Keratinocyte (primary cell): ENCODE data around the gene ARRDC2. TPM values are rescaled to one million over a fixed set of nuclear protein-coding genes. Genes with fewer than 3 reads are reported as not detected.

ENCODE experiments used
- DNase-seq: peaks from one replicate; pipeline ENCODE4 v3.0.0-alpha.2; 2011; ENCODE audit warnings: low read depth, missing footprints, low spot score
- FAIRE-seq: peaks from 2 replicates; lab custom pipeline; 2011; peaks lifted over from hg19 to GRCh38; lab: Jason Lieb, UNC
- H2AFZ ChIP-seq: 2 replicates; pipeline ENCODE4 v1.6.0; 2012; ENCODE audit warnings: low read length, control low read depth, inconsistent platforms; ENCODE audit not compliant: control insufficient read depth
- H3K27ac ChIP-seq: 2 replicates; pipeline ENCODE4 v1.5.1; 2011; ENCODE audit warnings: low read length; ENCODE audit not compliant: control insufficient read depth, insufficient read depth
- H3K27me3 ChIP-seq: 3 replicates; pipeline ENCODE4 v1.6.0; 2011; ENCODE audit warnings: low read length; ENCODE audit not compliant: control insufficient read depth, insufficient read depth; ENCODE audit errors: extremely low read depth
- H3K36me3 ChIP-seq, 2 experiments: 2 replicates in 1 of 2; 3 replicates in 1 of 2; pipeline ENCODE4 v1.5.1; 2011; ENCODE audit warnings: low read length in 2 of 2, mild to moderate bottlenecking in 1 of 2; ENCODE audit not compliant: control insufficient read depth in 2 of 2, insufficient read depth in 2 of 2; ENCODE audit errors: extremely low read depth in 1 of 2
- H3K4me1 ChIP-seq: 3 replicates; pipeline ENCODE4 v1.5.1; 2011; ENCODE audit warnings: low read length; ENCODE audit not compliant: control insufficient read depth, insufficient read depth; ENCODE audit errors: extremely low read depth
- H3K4me2 ChIP-seq: 3 replicates; pipeline ENCODE4 v1.6.0; 2011; ENCODE audit warnings: low read depth, low read length; ENCODE audit not compliant: control insufficient read depth, insufficient read depth; ENCODE audit errors: extremely low read depth
- H3K4me3 ChIP-seq, 3 experiments: fragments of 200-600 bp in 1 of 3; sonication (generic) in 1 of 3; 2 replicates in 2 of 3; 3 replicates in 1 of 3; pipeline ENCODE4 v1.5.1; 2011 to 2016; ENCODE audit warnings: low read length in 3 of 3, mild to moderate bottlenecking in 3 of 3, control low read depth in 2 of 3, inconsistent platforms in 1 of 3, low read depth in 1 of 3, mixed read lengths in 1 of 3, mixed run types in 1 of 3, moderate library complexity in 1 of 3; ENCODE audit not compliant: control insufficient read depth in 2 of 3, insufficient read depth in 2 of 3; ENCODE audit errors: extremely low read depth in 1 of 3
- H3K79me2 ChIP-seq: 2 replicates; pipeline ENCODE4 v1.6.0; 2012; ENCODE audit warnings: low read length; ENCODE audit not compliant: control insufficient read depth, insufficient read depth
- H3K9ac ChIP-seq: 3 replicates; pipeline ENCODE4 v1.6.0; 2011; ENCODE audit warnings: low read length; ENCODE audit not compliant: control insufficient read depth, insufficient read depth; ENCODE audit errors: extremely low read depth
- H3K9me1 ChIP-seq: 3 replicates; pipeline ENCODE4 v1.6.0; 2011; ENCODE audit warnings: low read length; ENCODE audit not compliant: control insufficient read depth, insufficient read depth; ENCODE audit errors: extremely low read depth
- H3K9me3 ChIP-seq: 2 replicates; pipeline ENCODE4 v1.5.1; 2012; ENCODE audit warnings: low read depth, low read length; ENCODE audit not compliant: control insufficient read depth
- H4K20me1 ChIP-seq: 3 replicates; pipeline ENCODE4 v1.6.0; 2011; ENCODE audit warnings: low read length; ENCODE audit not compliant: control insufficient read depth, insufficient read depth; ENCODE audit errors: extremely low read depth
- EZH2 ChIP-seq: IDR thresholded peaks from one replicate; pipeline ENCODE4 v1.6.1; 2012; ENCODE audit warnings: inconsistent platforms, mild to moderate bottlenecking, low read length, moderate library complexity
- dilution Hi-C: fragments of 300-500 bp; cut with MboI; formaldehyde crosslinking; loops from one replicate; pipeline ENCODE4 v1.7.0; 2020; ENCODE audit warnings: low sequenced_read_pairs; ENCODE audit not compliant: extremely low pct_ligation_motif_present
- polyA plus RNA-seq, 5 experiments: library from polyadenylated mRNA; depleted of rRNA in 3 of 5; stranded (reverse) in 3 of 5; stranded (forward) in 1 of 5; unstranded in 1 of 5; fragments of >200 nt; gene quantifications; 1 replicate in 1 of 5; 2 replicates in 3 of 5; 3 replicates in 1 of 5; pipeline versions ENCODE4 v1.2.1 to v1.2.3, GENCODE V29; 2011 to 2012; ENCODE audit warnings: missing spikeins in 2 of 5, low read depth in 1 of 5, low replicate concordance in 1 of 5
- TF ChIP-seq, protein P1 (sequence below), 3 experiments: IDR thresholded peaks in 1 of 3; conservative IDR thresholded peaks in 1 of 3; optimal IDR thresholded peaks in 1 of 3; 2 replicates in 2 of 3; 3 replicates in 1 of 3; pipeline versions ENCODE3 to v1.5.1; 2011; ENCODE audit warnings: low read length in 3 of 3, mild to moderate bottlenecking in 3 of 3, moderate library complexity in 2 of 3, control low read depth in 1 of 3, inconsistent platforms in 1 of 3; ENCODE audit not compliant: insufficient read depth in 2 of 3; ENCODE audit errors: extremely low read depth in 1 of 3

The ARRDC2 gene
- polyA plus RNA-seq, 1 donor (not counting 4 experiments of a cell fraction or from before 2014, with no cell fraction given) = 2.4 TPM

DNA sequence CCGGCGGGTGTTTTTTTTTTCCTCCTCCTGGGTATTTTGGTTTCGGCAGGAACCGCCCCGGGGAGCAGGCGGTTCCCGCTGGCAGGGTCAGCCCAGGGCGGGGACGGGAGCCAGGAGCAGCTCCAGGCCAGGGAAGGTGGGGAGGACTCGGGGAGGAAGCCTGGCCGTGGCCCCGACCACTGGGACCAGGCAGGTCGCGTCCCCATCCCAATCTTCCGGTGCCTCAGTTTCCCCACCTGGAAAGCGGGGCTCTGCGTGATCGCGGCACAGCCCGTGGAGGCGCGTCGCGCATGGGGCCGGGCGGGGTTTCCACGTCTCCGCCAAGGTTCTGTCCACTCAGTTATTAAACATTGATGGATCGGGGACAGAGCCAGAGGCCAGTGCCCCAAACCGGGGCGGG lies 43.9 kb downstream of the ARRDC2 start:
- Histone ChIP-seq H3K4me3 (no peak overlapping the region), H4K20me1 (no peaks in the 10 kb centered on the region), H3K36me3 (no peaks in the 10 kb centered on the region), H3K4me1 (no peaks in the 10 kb centered on the region), H3K27ac (no peak overlapping the region), H2AFZ (no peak overlapping the region), H3K9me1 (no peaks in the 10 kb centered on the region), H3K4me2 (no peak overlapping the region), H3K9ac (no peak overlapping the region), H3K27me3 (peaks cover 9% of the 10 kb centered on the region), H3K79me2 (no peaks in the 10 kb centered on the region), H3K9me3 (no peaks in the 10 kb centered on the region)
- DNase-seq (no peak), FAIRE-seq (no peak)
- dilution Hi-C loops = no loop called here
- no peak for TF ChIP-seq EZH2
- TF ChIP-seq, protein P1, sequence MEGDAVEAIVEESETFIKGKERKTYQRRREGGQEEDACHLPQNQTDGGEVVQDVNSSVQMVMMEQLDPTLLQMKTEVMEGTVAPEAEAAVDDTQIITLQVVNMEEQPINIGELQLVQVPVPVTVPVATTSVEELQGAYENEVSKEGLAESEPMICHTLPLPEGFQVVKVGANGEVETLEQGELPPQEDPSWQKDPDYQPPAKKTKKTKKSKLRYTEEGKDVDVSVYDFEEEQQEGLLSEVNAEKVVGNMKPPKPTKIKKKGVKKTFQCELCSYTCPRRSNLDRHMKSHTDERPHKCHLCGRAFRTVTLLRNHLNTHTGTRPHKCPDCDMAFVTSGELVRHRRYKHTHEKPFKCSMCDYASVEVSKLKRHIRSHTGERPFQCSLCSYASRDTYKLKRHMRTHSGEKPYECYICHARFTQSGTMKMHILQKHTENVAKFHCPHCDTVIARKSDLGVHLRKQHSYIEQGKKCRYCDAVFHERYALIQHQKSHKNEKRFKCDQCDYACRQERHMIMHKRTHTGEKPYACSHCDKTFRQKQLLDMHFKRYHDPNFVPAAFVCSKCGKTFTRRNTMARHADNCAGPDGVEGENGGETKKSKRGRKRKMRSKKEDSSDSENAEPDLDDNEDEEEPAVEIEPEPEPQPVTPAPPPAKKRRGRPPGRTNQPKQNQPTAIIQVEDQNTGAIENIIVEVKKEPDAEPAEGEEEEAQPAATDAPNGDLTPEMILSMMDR (optimal IDR thresholded peaks at IDR 0.05 in 1 of 3, IDR thresholded peaks at IDR 0.05 in 1 of 3, conservative IDR thresholded peaks at IDR 0.05 in 1 of 3; ENCODE audit: extremely low read depth in 1 of 3, insufficient read depth in 2 of 3, low read length in 3 of 3) = no peak

DNA sequence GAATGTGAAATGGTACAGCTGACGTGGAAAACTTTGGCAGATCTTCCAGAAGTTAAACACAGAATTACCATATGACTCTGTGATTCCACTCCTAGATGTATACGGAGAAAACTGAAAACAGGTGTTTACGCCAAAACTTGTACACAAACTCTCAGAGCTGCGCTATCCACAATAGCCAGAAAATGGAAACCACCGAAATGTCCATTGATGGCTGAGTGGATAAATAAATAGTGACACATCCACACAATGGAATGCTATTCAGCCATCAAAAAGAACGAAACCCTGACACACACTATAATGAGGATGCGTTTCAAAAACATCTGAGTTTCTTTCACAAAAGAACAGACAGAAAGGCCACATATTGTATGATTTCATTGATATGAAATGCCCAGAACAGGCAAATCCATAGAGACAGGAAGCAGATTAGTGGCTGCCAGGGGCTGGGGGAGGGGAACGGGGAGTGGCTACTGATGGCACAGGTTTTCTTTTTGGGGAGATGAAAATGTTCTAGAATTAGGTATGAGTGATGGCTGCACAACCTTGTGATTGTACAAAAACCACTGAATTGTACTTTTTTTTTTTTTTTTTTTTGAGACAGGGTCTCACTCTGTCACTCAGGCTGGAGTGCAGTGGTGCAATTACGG lies 45.7 kb downstream of the ARRDC2 start:
- no peaks in the 10 kb centered on the region for H4K20me1 ChIP-seq
- FAIRE-seq (no peak), DNase-seq (no peak)
- no peaks in the 10 kb centered on the region for H3K36me3 ChIP-seq
- no peaks in the 10 kb centered on the region for H3K4me1 ChIP-seq
- H3K27me3 ChIP-seq = peaks cover 9% of the 10 kb centered on the region
- H3K9me1 ChIP-seq = no peaks in the 10 kb centered on the region
- H3K79me2 ChIP-seq = no peaks in the 10 kb centered on the region
- no peak overlapping the region for H3K4me2 ChIP-seq
- H2AFZ ChIP-seq = no peak overlapping the region
- TF ChIP-seq EZH2 = no peak
- TF ChIP-seq, protein P1 (optimal IDR thresholded peaks at IDR 0.05 in 1 of 3, IDR thresholded peaks at IDR 0.05 in 1 of 3, conservative IDR thresholded peaks at IDR 0.05 in 1 of 3; ENCODE audit: extremely low read depth in 1 of 3, insufficient read depth in 2 of 3, low read length in 3 of 3) = no peak
- dilution Hi-C loops = no loop called here
- no peak overlapping the region for H3K9ac ChIP-seq
- H3K27ac ChIP-seq = no peak overlapping the region
- H3K4me3 ChIP-seq = no peak overlapping the region
- no peaks in the 10 kb centered on the region for H3K9me3 ChIP-seq
